H9 (cell line): Measurements from ENCODE around the gene DENND1A. TPM values are rescaled to one million over a fixed set of nuclear protein-coding genes. Genes with fewer than 3 reads are reported as not detected.

Experiments used
- DNase-seq: peaks from one replicate; pipeline ENCODE4 v3.0.0-alpha.2; 2017
- H2AFZ ChIP-seq: one replicate; pipeline ENCODE4 v1.6.1; 2013; ENCODE audit warnings: mild to moderate bottlenecking, low read length, control low read depth, moderate library complexity
- H2AK5ac ChIP-seq: 2 replicates; pipeline ENCODE4 v1.6.1; 2013; ENCODE audit warnings: low read length, control low read depth, mixed read lengths; ENCODE audit not compliant: insufficient read length
- H2BK120ac ChIP-seq: one replicate; pipeline ENCODE4 v1.6.1; 2013; ENCODE audit warnings: low read depth, mild to moderate bottlenecking, low read length, control low read depth, inconsistent platforms; ENCODE audit not compliant: poor library complexity, severe bottlenecking
- H2BK12ac ChIP-seq: 2 replicates; pipeline ENCODE4 v1.6.1; 2013; ENCODE audit warnings: low read length, control low read depth, mixed read lengths, low read depth; ENCODE audit not compliant: insufficient read length
- H2BK15ac ChIP-seq: 2 replicates; pipeline ENCODE4 v1.6.1; 2013; ENCODE audit warnings: low read depth, low read length, control low read depth
- H2BK20ac ChIP-seq: one replicate; pipeline ENCODE4 v1.6.1; 2013; ENCODE audit warnings: low read depth, mild to moderate bottlenecking, low read length, control low read depth, inconsistent platforms; ENCODE audit not compliant: poor library complexity, severe bottlenecking
- H2BK5ac ChIP-seq: 2 replicates; pipeline ENCODE4 v1.6.1; 2013; ENCODE audit warnings: low read length, control low read depth, mixed read lengths; ENCODE audit not compliant: insufficient read length
- H3K14ac ChIP-seq: 2 replicates; pipeline ENCODE4 v1.6.1; 2013; ENCODE audit warnings: low read length, control low read depth; ENCODE audit not compliant: insufficient read depth
- H3K18ac ChIP-seq: 2 replicates; pipeline ENCODE4 v1.6.1; 2013; ENCODE audit warnings: low read depth, mild to moderate bottlenecking, mixed read lengths, low read length, control low read depth; ENCODE audit not compliant: insufficient read length
- H3K23ac ChIP-seq: 2 replicates; pipeline ENCODE4 v1.6.1; 2013; ENCODE audit warnings: low read length, control low read depth, mixed read lengths, low read depth; ENCODE audit not compliant: insufficient read length
- H3K23me2 ChIP-seq: 2 replicates; pipeline ENCODE4 v1.6.1; 2013; ENCODE audit warnings: low read depth, mild to moderate bottlenecking, mixed read lengths, low read length, control low read depth; ENCODE audit not compliant: insufficient read length, poor library complexity, severe bottlenecking
- H3K27ac ChIP-seq: 2 replicates; pipeline ENCODE4 v1.5.1; 2013; ENCODE audit warnings: low read length, control low read depth, mixed read lengths, low read depth; ENCODE audit not compliant: insufficient read length
- H3K27me3 ChIP-seq: 2 replicates; pipeline ENCODE4 v1.6.1; 2013; ENCODE audit warnings: low read length, control low read depth, inconsistent platforms; ENCODE audit not compliant: insufficient read depth
- H3K4ac ChIP-seq: 2 replicates; pipeline ENCODE4 v1.6.1; 2013; ENCODE audit warnings: low read depth, mild to moderate bottlenecking, control low read depth, inconsistent platforms, low read length, moderate library complexity
- H3K4me1 ChIP-seq: 2 replicates; pipeline ENCODE4 v1.6.1; 2013; ENCODE audit warnings: low read length, control low read depth, inconsistent platforms; ENCODE audit not compliant: insufficient read depth
- H3K4me2 ChIP-seq: 2 replicates; pipeline ENCODE4 v1.6.1; 2013; ENCODE audit warnings: low read length, control low read depth, mixed read lengths; ENCODE audit not compliant: insufficient read length, insufficient read depth
- H3K56ac ChIP-seq: 2 replicates; pipeline ENCODE4 v1.6.1; 2013; ENCODE audit warnings: low read depth, mild to moderate bottlenecking, mixed read lengths, low read length, control low read depth; ENCODE audit not compliant: insufficient read length
- H3K79me1 ChIP-seq: 2 replicates; pipeline ENCODE4 v1.6.1; 2013; ENCODE audit warnings: low read depth, mild to moderate bottlenecking, moderate library complexity, low read length, control low read depth, inconsistent platforms; ENCODE audit not compliant: insufficient read depth, poor library complexity, severe bottlenecking
- H3K79me2 ChIP-seq: 2 replicates; pipeline ENCODE4 v1.6.1; 2013; ENCODE audit warnings: low read length, control low read depth, inconsistent platforms; ENCODE audit not compliant: insufficient read depth
- H3K9ac ChIP-seq: 2 replicates; pipeline ENCODE4 v1.6.1; 2013; ENCODE audit warnings: low read length, control low read depth, mixed read lengths; ENCODE audit not compliant: insufficient read length; ENCODE audit errors: extremely low read depth
- H3K9me3 ChIP-seq: one replicate; pipeline ENCODE4 v1.6.1; 2013; ENCODE audit warnings: low read depth, low read length, inconsistent platforms; ENCODE audit not compliant: control insufficient read depth
- H3T11ph ChIP-seq: one replicate; pipeline ENCODE4 v1.6.1; 2013; ENCODE audit warnings: mild to moderate bottlenecking, low read length, control low read depth, inconsistent platforms
- H4K20me1 ChIP-seq: one replicate; pipeline ENCODE4 v1.6.1; 2013; ENCODE audit not compliant: control insufficient read depth, insufficient read length, insufficient read depth
- H4K5ac ChIP-seq: 2 replicates; pipeline ENCODE4 v1.6.1; 2013; ENCODE audit warnings: low read depth, mild to moderate bottlenecking, mixed read lengths, low read length, control low read depth; ENCODE audit not compliant: insufficient read length
- H4K8ac ChIP-seq: replicated peaks from 2 replicates; pipeline ENCODE4 v1.6.1; 2013; ENCODE audit warnings: low read length, control low read depth, mixed read lengths, low read depth; ENCODE audit not compliant: insufficient read length
- H4K91ac ChIP-seq: 2 replicates; pipeline ENCODE4 v1.6.1; 2013; ENCODE audit warnings: low read depth, mild to moderate bottlenecking, moderate library complexity, mixed read lengths, low read length, control low read depth; ENCODE audit not compliant: insufficient read length
- H3K27ac Mint-ChIP-seq, 3 experiments: 2 replicates in 2 of 3; 3 replicates in 1 of 3; pipeline ENCODE4 v1.8.0; 2020 to 2021; ENCODE audit warnings: mixed read lengths in 3 of 3, mild to moderate bottlenecking in 1 of 3, moderate library complexity in 1 of 3
- H3K27me3 Mint-ChIP-seq: 2 replicates; pipeline ENCODE4 v1.8.0; 2021; ENCODE audit warnings: low read depth, mild to moderate bottlenecking, moderate library complexity, mixed read lengths
- H3K36me3 Mint-ChIP-seq, 3 experiments: 2 replicates in 2 of 3; 3 replicates in 1 of 3; pipeline ENCODE4 v1.8.0; 2020 to 2021; ENCODE audit warnings: low read depth in 3 of 3, mixed read lengths in 3 of 3; ENCODE audit not compliant: insufficient read depth in 1 of 3
- H3K4me1 Mint-ChIP-seq, 2 experiments: 2 replicates each; pipeline ENCODE4 v1.8.0; 2020; ENCODE audit warnings: mixed read lengths in 2 of 2
- H3K4me3 Mint-ChIP-seq, 2 experiments: 2 replicates in 1 of 2; 3 replicates in 1 of 2; pipeline ENCODE4 v1.8.0; 2020 to 2021; ENCODE audit warnings: mild to moderate bottlenecking in 2 of 2, mixed read lengths in 2 of 2, moderate library complexity in 1 of 2
- H3K9me3 Mint-ChIP-seq, 2 experiments: 2 replicates in 1 of 2; 3 replicates in 1 of 2; pipeline ENCODE4 v1.8.0; 2020; ENCODE audit warnings: mild to moderate bottlenecking in 2 of 2, mixed read lengths in 2 of 2, moderate library complexity in 1 of 2
- CTCF ChIP-seq: fragments of 200-600 bp; sonication (generic); conservative IDR thresholded peaks from 3 replicates; pipeline ENCODE4 v1.8.0; 2021; ENCODE audit warnings: antibody characterized with exemption, mild to moderate bottlenecking
- WGBS: extraction: QIAGEN DNeasy Blood & Tissue Kit; methylation state at CpG from one replicate; pipeline ENCODE4 v1.1.7; 2013; ENCODE audit warnings: missing lambda C conversion rate, low lambda C conversion rate, mixed read lengths; ENCODE audit not compliant: insufficient read length; ENCODE audit errors: extremely low coverage; 5-methylcytosine and 5-hydroxymethylcytosine counted together
- total RNA-seq: library from RNA; stranded (reverse); gene quantifications from 2 replicates; pipeline ENCODE4 v1.2.1, GENCODE V29; 2021

The DENND1A gene
- total RNA-seq, 1 experiment from 2014 or later: 20.4 TPM

- H3K4me3 Mint-ChIP-seq: no peak overlapping the region
- no peak overlapping the region for H4K91ac ChIP-seq
- no peak overlapping the region for H4K8ac ChIP-seq
- no peak overlapping the region for H3K56ac ChIP-seq
- H3K36me3 Mint-ChIP-seq: no peaks in the 10 kb centered on the region; a peak in 1 of 7 replicates
- H2AFZ ChIP-seq: no peak overlapping the region
- no peaks in the 10 kb centered on the region for H4K20me1 ChIP-seq
- no peak overlapping the region for H2BK5ac ChIP-seq
- H3K27ac Mint-ChIP-seq: no peak overlapping the region
- no peak overlapping the region for H2BK120ac ChIP-seq
- no peak overlapping the region for H3K4ac ChIP-seq
- H3K23me2 ChIP-seq: no peaks in the 10 kb centered on the region
- no peaks in the 10 kb centered on the region for H3K27me3 ChIP-seq
- H3K27ac ChIP-seq: no peak overlapping the region
- DNase-seq: no peak
- H3K4me2 ChIP-seq: no peak overlapping the region
- no peaks in the 10 kb centered on the region for H3K9me3 Mint-ChIP-seq
- H3K9me3 ChIP-seq: no peaks in the 10 kb centered on the region
- H3K4me1 ChIP-seq: peaks cover 11% of the 10 kb centered on the region; the same call in 1 of the 2 replicates
- H4K5ac ChIP-seq: no peak overlapping the region
- H3K9ac ChIP-seq: no peak overlapping the region
- H3T11ph ChIP-seq: no peak overlapping the region
- no peak overlapping the region for H2AK5ac ChIP-seq
- no peak overlapping the region for H2BK12ac ChIP-seq
- no peaks in the 10 kb centered on the region for H3K79me1 ChIP-seq
- H3K14ac ChIP-seq: 0 out of 2 replicates have a peak overlapping the region, but pooled peaks have one; percentile 33
- no peak overlapping the region for H3K23ac ChIP-seq
- no CpG with 5 or more reads among the region's 5 CpGs for WGBS
- no peaks in the 10 kb centered on the region for H3K79me2 ChIP-seq
- peaks cover 38 to 41% of the 10 kb centered on the region in 2 experiments for H3K4me1 Mint-ChIP-seq
- no peak for TF ChIP-seq CTCF
- H2BK15ac ChIP-seq: no peak overlapping the region
- no peak overlapping the region for H2BK20ac ChIP-seq
- H3K27me3 Mint-ChIP-seq: peaks cover 5% of the 10 kb centered on the region; the same call in 1 of the 2 replicates
- H3K18ac ChIP-seq: no peak overlapping the region
Observed at GRCh38 chr9:123478967-123479602, 450.8 kb downstream of the DENND1A start.
